ENCODE measurements around the gene ARL16.

The ARL16 gene

GRCh38 chr17:81691608-81692007 lies 8.0 kb upstream of the ARL16 start:
- no peak overlapping the region for H3K4me3 ChIP-seq (replicated peaks; ENCODE audit: insufficient read depth, low read length)
- H3K27ac ChIP-seq (replicated peaks) = no peak overlapping the region
- no peak for DNase-seq (ENCODE audit: low read depth in 1 of 2, low spot score in 1 of 2)
- TF ChIP-seq POLR2AphosphoS5 (IDR thresholded peaks at IDR 0.05; ENCODE audit: low read depth) (no peak), GABPA (IDR thresholded peaks at IDR 0.05; ENCODE audit: low read depth) (no peak), SPI1 (IDR thresholded peaks at IDR 0.05; ENCODE audit: borderline replicate concordance, low read depth) (no peak), CTCF (IDR thresholded peaks at IDR 0.05; ENCODE audit: insufficient read depth, low read length) (no peak)
- TF ChIP-seq, protein P1, sequence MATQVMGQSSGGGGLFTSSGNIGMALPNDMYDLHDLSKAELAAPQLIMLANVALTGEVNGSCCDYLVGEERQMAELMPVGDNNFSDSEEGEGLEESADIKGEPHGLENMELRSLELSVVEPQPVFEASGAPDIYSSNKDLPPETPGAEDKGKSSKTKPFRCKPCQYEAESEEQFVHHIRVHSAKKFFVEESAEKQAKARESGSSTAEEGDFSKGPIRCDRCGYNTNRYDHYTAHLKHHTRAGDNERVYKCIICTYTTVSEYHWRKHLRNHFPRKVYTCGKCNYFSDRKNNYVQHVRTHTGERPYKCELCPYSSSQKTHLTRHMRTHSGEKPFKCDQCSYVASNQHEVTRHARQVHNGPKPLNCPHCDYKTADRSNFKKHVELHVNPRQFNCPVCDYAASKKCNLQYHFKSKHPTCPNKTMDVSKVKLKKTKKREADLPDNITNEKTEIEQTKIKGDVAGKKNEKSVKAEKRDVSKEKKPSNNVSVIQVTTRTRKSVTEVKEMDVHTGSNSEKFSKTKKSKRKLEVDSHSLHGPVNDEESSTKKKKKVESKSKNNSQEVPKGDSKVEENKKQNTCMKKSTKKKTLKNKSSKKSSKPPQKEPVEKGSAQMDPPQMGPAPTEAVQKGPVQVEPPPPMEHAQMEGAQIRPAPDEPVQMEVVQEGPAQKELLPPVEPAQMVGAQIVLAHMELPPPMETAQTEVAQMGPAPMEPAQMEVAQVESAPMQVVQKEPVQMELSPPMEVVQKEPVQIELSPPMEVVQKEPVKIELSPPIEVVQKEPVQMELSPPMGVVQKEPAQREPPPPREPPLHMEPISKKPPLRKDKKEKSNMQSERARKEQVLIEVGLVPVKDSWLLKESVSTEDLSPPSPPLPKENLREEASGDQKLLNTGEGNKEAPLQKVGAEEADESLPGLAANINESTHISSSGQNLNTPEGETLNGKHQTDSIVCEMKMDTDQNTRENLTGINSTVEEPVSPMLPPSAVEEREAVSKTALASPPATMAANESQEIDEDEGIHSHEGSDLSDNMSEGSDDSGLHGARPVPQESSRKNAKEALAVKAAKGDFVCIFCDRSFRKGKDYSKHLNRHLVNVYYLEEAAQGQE (IDR thresholded peaks at IDR 0.05; ENCODE audit: insufficient replicate concordance, low read depth) = no peak
- H3K27me3 ChIP-seq (ENCODE audit: insufficient read depth, poor library complexity, severe bottlenecking) = no peaks in the 10 kb centered on the region

- no peak for DNase-seq (ENCODE audit: low read depth in 1 of 2, low spot score in 1 of 2)
Measured at GRCh38 chr17:81691196-81691595, 7.6 kb upstream of the ARL16 start.

DNA sequence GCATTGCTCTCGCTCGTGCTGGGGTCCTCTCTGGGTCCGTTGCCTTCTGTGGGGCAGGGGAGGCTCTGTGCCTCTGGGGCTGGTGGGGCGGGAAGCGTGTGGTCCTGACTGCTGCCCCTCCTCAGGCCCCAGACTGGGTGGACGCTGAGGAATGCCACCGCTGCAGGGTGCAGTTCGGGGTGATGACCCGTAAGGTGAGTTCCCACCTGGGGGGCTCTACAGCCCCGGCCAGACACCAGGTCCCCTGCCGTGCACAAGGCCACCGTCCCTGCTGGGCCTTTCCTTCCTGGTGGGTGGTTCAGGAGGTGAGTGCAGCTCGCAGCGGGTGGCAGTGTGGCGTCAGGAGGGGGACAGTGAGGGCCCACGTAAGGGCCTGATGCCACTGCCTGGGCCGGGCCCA lies 7.0 kb upstream of the ARL16 start:
- Histone ChIP-seq H3K27ac (replicated peaks) (no peak overlapping the region), H3K4me3 (replicated peaks; ENCODE audit: insufficient read depth, low read length) (no peak overlapping the region), H3K27me3 (ENCODE audit: insufficient read depth, poor library complexity, severe bottlenecking) (no peaks in the 10 kb centered on the region)
- DNase-seq (ENCODE audit: low read depth in 1 of 2, low spot score in 1 of 2) = no peak
- TF ChIP-seq CTCF (IDR thresholded peaks at IDR 0.05; ENCODE audit: insufficient read depth, low read length) (no peak), SPI1 (IDR thresholded peaks at IDR 0.05; ENCODE audit: borderline replicate concordance, low read depth) (no peak), GABPA (IDR thresholded peaks at IDR 0.05; ENCODE audit: low read depth) (no peak), POLR2AphosphoS5 (IDR thresholded peaks at IDR 0.05; ENCODE audit: low read depth) (no peak)
- TF ChIP-seq, protein P1 (IDR thresholded peaks at IDR 0.05; ENCODE audit: insufficient replicate concordance, low read depth) = no peak

More at GRCh38 chr17:81691196-81691595, 7.6 kb upstream of the ARL16 start:
- TF ChIP-seq POLR2AphosphoS5 (IDR thresholded peaks at IDR 0.05; ENCODE audit: low read depth) (no peak), GABPA (IDR thresholded peaks at IDR 0.05; ENCODE audit: low read depth) (no peak), CTCF (IDR thresholded peaks at IDR 0.05; ENCODE audit: insufficient read depth, low read length) (no peak), SPI1 (IDR thresholded peaks at IDR 0.05; ENCODE audit: borderline replicate concordance, low read depth) (no peak)
- TF ChIP-seq, protein P1 (IDR thresholded peaks at IDR 0.05; ENCODE audit: insufficient replicate concordance, low read depth) = no peak
- no peaks in the 10 kb centered on the region for H3K27me3 ChIP-seq (ENCODE audit: insufficient read depth, poor library complexity, severe bottlenecking)
- H3K4me3 ChIP-seq (replicated peaks; ENCODE audit: insufficient read depth, low read length) = no peak overlapping the region
- no peak overlapping the region for H3K27ac ChIP-seq (replicated peaks)

Measured in HL-60 (cell line).